ENCODE results near the gene CEP192.

CEP192 gene

DNA sequence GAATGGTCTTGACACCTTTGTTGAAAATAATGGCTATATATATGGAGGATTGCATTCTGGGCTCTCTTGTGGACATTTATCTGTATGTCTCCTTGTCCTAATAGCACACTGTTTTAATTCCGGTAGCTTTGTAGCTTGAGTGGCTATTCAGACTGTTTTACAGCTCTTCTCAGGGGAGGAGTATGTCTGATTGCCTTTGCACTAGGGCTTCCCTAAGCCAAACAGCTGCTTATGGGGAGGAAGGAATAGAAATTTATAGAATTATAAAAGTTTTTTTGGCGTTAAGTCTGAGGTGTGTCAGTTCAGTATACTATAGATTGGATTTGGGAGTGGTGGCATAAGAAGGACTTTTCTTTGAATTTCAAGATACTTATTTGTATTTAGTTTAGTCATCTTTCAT is 30.8 kb upstream of the CEP192 start:
- Histone ChIP-seq H3K4me2 (ENCODE audit: low read length) (no peak overlapping the region), H3K79me2 (ENCODE audit: low read length) (peaks cover 44% of the 10 kb centered on the region), H3K9me3 (ENCODE audit: insufficient read depth, low read length) (no peaks in the 10 kb centered on the region), H3K4me1 (ENCODE audit: low read length) (no peaks in the 10 kb centered on the region), H3K27ac (ENCODE audit: low read length) (no peak overlapping the region), H4K20me1 (ENCODE audit: insufficient read depth, low read length) (0 out of 2 replicates have a peak, but pooled peaks cover 12% of the 10 kb centered on the region), H2AFZ (ENCODE audit: low read depth, low read length) (no peak overlapping the region), H3K27me3 (ENCODE audit: low read depth, low read length) (no peaks in the 10 kb centered on the region), H3K4me3 (ENCODE audit: low read length) (no peak overlapping the region), H3K36me3 (replicated peaks; ENCODE audit: low read depth, low read length) (peaks cover 44% of the 10 kb centered on the region), H3K9ac (ENCODE audit: low read length) (no peak overlapping the region)
- TF ChIP-seq, protein P1, sequence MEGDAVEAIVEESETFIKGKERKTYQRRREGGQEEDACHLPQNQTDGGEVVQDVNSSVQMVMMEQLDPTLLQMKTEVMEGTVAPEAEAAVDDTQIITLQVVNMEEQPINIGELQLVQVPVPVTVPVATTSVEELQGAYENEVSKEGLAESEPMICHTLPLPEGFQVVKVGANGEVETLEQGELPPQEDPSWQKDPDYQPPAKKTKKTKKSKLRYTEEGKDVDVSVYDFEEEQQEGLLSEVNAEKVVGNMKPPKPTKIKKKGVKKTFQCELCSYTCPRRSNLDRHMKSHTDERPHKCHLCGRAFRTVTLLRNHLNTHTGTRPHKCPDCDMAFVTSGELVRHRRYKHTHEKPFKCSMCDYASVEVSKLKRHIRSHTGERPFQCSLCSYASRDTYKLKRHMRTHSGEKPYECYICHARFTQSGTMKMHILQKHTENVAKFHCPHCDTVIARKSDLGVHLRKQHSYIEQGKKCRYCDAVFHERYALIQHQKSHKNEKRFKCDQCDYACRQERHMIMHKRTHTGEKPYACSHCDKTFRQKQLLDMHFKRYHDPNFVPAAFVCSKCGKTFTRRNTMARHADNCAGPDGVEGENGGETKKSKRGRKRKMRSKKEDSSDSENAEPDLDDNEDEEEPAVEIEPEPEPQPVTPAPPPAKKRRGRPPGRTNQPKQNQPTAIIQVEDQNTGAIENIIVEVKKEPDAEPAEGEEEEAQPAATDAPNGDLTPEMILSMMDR (IDR thresholded peaks at IDR 0.05; ENCODE audit: low read depth, low read length): no peak
- no peak for TF ChIP-seq EZH2phosphoT487 (IDR thresholded peaks at IDR 0.05; ENCODE audit: low read depth)

DNA sequence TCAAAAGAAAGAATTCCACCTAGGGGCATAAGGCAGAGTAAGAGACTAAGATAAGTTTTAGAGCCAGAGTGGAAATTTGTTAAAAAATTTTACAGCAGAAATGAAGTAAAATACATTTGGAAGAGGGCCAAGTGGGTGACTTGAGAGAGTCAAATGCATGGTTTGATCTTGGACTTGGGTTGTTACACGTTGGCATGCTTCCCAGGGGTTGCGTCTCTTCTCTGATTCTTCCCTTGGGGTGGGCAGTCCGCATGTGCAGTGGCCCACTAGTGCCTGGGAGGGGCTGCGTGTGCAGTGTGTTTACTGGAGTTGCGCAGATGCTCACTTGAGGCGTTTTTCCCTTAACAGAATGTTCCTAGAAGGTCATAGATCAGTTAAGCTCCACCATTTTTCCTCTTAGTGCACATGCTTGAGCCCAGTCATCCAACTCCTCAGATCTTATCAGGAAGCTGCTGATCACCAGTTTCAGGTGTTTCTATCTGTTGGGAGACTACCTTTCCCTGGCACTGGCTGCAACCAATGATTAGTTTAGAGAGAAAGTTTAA is 30.2 kb upstream of the CEP192 start:
- Histone ChIP-seq H3K9ac (ENCODE audit: low read length) (no peak overlapping the region), H3K27me3 (ENCODE audit: low read depth, low read length) (no peaks in the 10 kb centered on the region), H2AFZ (ENCODE audit: low read depth, low read length) (no peak overlapping the region), H3K27ac (ENCODE audit: low read length) (no peak overlapping the region), H3K4me1 (ENCODE audit: low read length) (no peaks in the 10 kb centered on the region), H3K4me3 (ENCODE audit: low read length) (no peak overlapping the region), H3K79me2 (ENCODE audit: low read length) (peaks cover 44% of the 10 kb centered on the region), H4K20me1 (ENCODE audit: insufficient read depth, low read length) (0 out of 2 replicates have a peak, but pooled peaks cover 12% of the 10 kb centered on the region), H3K9me3 (ENCODE audit: insufficient read depth, low read length) (no peaks in the 10 kb centered on the region), H3K4me2 (ENCODE audit: low read length) (no peak overlapping the region), H3K36me3 (replicated peaks; ENCODE audit: low read depth, low read length) (peaks cover 46% of the 10 kb centered on the region)
- no peak for TF ChIP-seq EZH2phosphoT487 (IDR thresholded peaks at IDR 0.05; ENCODE audit: low read depth)
- TF ChIP-seq, protein P1 (IDR thresholded peaks at IDR 0.05; ENCODE audit: low read depth, low read length): no peak

DNA sequence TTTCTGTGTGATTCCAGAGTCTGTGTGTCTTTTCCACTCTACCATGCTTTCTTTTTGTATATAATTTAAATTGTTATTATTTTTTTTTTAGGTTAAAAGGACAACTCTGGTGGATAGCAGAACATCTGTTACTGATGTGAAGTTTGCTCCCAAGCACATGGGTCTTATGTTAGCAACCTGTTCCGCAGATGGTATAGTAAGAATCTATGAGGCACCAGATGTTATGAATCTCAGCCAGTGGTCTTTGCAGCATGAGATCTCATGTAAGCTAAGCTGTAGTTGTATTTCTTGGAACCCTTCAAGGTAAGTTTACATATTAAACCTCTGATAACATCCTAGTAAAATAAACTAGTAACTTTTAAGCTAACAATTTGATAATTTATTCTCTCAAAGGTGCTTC is 28.1 kb upstream of the CEP192 start:
- Histone ChIP-seq H3K9me3 (ENCODE audit: insufficient read depth, low read length) (no peaks in the 10 kb centered on the region), H3K4me2 (ENCODE audit: low read length) (no peak overlapping the region), H3K9ac (ENCODE audit: low read length) (no peak overlapping the region), H3K36me3 (replicated peaks; ENCODE audit: low read depth, low read length) (peaks cover 55% of the 10 kb centered on the region), H3K27ac (ENCODE audit: low read length) (no peak overlapping the region), H3K4me1 (ENCODE audit: low read length) (no peaks in the 10 kb centered on the region), H3K27me3 (ENCODE audit: low read depth, low read length) (no peaks in the 10 kb centered on the region), H4K20me1 (ENCODE audit: insufficient read depth, low read length) (0 out of 2 replicates have a peak, but pooled peaks cover 12% of the 10 kb centered on the region), H2AFZ (ENCODE audit: low read depth, low read length) (no peak overlapping the region), H3K4me3 (ENCODE audit: low read length) (no peak overlapping the region), H3K79me2 (ENCODE audit: low read length) (peaks cover 41% of the 10 kb centered on the region)
- no peak for TF ChIP-seq EZH2phosphoT487 (IDR thresholded peaks at IDR 0.05; ENCODE audit: low read depth)
- TF ChIP-seq, protein P1 (IDR thresholded peaks at IDR 0.05; ENCODE audit: low read depth, low read length): no peak

DNA sequence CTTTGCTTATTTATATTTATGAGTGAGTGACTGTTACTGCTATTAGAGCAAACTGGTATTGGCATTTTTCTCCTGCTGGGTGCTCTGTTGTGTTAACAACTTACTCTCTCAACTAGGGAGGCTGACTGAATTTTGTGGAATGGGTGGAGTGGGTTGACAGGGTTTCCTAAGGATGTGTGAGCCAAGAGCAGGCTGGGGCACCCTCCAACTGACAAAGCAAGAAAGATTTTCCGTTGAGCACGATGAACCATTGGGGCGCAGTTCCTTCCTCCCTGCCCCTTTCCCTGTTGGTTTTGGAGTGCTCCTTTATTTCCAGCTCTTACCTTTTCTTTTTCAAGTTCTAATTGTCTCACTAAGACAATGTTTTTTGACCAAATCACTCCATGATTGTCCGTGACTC is 23.0 kb upstream of the CEP192 start:
- H3K9me3 ChIP-seq (ENCODE audit: insufficient read depth, low read length): no peaks in the 10 kb centered on the region
- H3K79me2 ChIP-seq (ENCODE audit: low read length): peaks cover 6% of the 10 kb centered on the region; the same call in 1 of the 2 replicates
- no peak for TF ChIP-seq EZH2phosphoT487 (IDR thresholded peaks at IDR 0.05; ENCODE audit: low read depth)
- TF ChIP-seq, protein P1 (IDR thresholded peaks at IDR 0.05; ENCODE audit: low read depth, low read length): no peak

More for the DNA sequence above, 23.0 kb upstream of the CEP192 start:
- Histone ChIP-seq H3K4me3 (ENCODE audit: low read length) (no peak overlapping the region), H3K27me3 (ENCODE audit: low read depth, low read length) (no peaks in the 10 kb centered on the region), H3K4me2 (ENCODE audit: low read length) (no peak overlapping the region), H2AFZ (ENCODE audit: low read depth, low read length) (no peak overlapping the region), H3K36me3 (replicated peaks; ENCODE audit: low read depth, low read length) (peaks cover 58% of the 10 kb centered on the region), H3K4me1 (ENCODE audit: low read length) (no peaks in the 10 kb centered on the region), H3K27ac (ENCODE audit: low read length) (no peak overlapping the region), H4K20me1 (ENCODE audit: insufficient read depth, low read length) (no peaks in the 10 kb centered on the region), H3K9ac (ENCODE audit: low read length) (no peak overlapping the region)
